ENCODE data around the gene PHIP.

The PHIP gene

GRCh38 chr6:79081663-79082062 is 3.6 kb upstream of the PHIP start:
- no peak for DNase-seq (ENCODE audit: low spot score)
- TF ChIP-seq, protein P1, sequence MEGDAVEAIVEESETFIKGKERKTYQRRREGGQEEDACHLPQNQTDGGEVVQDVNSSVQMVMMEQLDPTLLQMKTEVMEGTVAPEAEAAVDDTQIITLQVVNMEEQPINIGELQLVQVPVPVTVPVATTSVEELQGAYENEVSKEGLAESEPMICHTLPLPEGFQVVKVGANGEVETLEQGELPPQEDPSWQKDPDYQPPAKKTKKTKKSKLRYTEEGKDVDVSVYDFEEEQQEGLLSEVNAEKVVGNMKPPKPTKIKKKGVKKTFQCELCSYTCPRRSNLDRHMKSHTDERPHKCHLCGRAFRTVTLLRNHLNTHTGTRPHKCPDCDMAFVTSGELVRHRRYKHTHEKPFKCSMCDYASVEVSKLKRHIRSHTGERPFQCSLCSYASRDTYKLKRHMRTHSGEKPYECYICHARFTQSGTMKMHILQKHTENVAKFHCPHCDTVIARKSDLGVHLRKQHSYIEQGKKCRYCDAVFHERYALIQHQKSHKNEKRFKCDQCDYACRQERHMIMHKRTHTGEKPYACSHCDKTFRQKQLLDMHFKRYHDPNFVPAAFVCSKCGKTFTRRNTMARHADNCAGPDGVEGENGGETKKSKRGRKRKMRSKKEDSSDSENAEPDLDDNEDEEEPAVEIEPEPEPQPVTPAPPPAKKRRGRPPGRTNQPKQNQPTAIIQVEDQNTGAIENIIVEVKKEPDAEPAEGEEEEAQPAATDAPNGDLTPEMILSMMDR (IDR thresholded peaks at IDR 0.05; ENCODE audit: extremely low read depth, insufficient read depth, missing control alignments), result no peak
- in situ Hi-C loops (cut with MboI; ENCODE audit: low pct_unique_long_range_greater_than_20kb, low sequenced_read_pairs, unreplicated experiment), result no loop called here

DNA sequence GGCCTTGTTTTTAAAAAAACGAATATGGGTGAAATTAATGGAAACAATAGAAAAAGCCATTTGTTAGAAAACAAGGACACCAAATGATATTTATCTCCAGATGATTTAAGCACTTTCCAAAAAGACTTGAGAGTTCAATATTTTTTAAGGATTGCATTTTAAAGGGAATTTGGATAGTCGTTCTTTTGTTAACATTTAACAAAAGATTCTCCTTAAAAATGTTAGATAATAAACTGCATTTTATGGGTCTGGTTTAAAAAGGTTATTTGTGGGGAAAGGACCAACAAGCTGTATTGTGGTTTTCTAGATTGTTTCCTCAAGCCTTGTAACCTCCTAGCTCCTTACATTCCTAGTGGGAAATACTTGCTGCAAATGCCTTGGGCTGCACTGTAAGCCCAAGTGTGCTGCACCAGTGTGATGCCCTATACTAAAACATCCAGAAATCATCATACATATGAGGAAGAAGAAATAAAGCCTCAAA is 1.5 kb upstream of the PHIP start:
- DNase-seq (ENCODE audit: low spot score), result no peak
- in situ Hi-C loops (cut with MboI; ENCODE audit: low pct_unique_long_range_greater_than_20kb, low sequenced_read_pairs, unreplicated experiment), result no loop called here
- TF ChIP-seq, protein P1 (IDR thresholded peaks at IDR 0.05; ENCODE audit: extremely low read depth, insufficient read depth, missing control alignments), result no peak

DNA sequence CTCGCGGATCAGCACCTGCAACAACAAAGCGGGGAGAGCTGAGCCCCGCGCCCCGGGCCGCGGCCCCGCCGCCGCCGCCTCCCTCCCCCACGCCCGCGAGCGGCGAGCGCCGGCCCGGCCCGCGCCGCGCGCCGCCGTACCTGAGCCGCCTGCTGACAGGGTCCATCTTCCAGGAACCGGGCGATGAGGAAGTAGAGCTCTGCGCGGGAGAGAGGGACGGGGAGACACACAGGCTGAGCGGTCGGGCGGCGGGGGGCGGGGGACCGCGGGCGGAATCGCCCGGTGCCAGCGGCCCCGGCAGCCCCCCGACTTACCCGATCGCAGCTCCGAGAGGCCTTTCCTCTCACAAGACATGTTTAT is 359 bp downstream of the PHIP start:
- TF ChIP-seq, protein P1 (IDR thresholded peaks at IDR 0.05; ENCODE audit: extremely low read depth, insufficient read depth, missing control alignments), result no peak

GRCh38 chr6:79076782-79077641 is 1.0 kb downstream of the PHIP start:
- TF ChIP-seq, protein P1 (IDR thresholded peaks at IDR 0.05; ENCODE audit: extremely low read depth, insufficient read depth, missing control alignments), result no peak
- peak; percentile 89 for DNase-seq (ENCODE audit: low spot score)
- in situ Hi-C loops (cut with MboI; ENCODE audit: low pct_unique_long_range_greater_than_20kb, low sequenced_read_pairs, unreplicated experiment), result no loop called here

More for the DNA sequence above, 359 bp downstream of the PHIP start:
- peak; percentile 71 for DNase-seq (ENCODE audit: low spot score)
- in situ Hi-C loops (cut with MboI; ENCODE audit: low pct_unique_long_range_greater_than_20kb, low sequenced_read_pairs, unreplicated experiment), result no loop called here

DNA sequence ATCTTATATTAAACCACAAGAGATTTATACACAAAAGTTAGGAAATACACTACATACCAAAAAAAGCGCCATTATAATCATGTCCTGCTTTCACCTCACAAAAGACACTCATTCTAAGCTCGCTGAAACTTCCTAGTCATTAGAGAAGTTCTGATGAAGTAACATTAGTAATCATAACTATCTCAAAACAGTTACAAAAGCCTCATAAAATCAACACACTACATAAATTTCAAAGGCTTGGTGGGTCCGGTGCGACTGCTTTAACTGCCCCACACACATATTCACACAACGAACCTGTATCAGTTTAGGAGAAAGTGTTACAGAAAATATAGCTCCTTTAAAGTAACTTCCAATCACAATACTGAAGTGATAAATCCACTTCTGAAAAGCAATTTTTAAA is 1.9 kb downstream of the PHIP start:
- TF ChIP-seq, protein P1 (IDR thresholded peaks at IDR 0.05; ENCODE audit: extremely low read depth, insufficient read depth, missing control alignments), result no peak
- DNase-seq (ENCODE audit: low spot score), result peak; percentile 7
- in situ Hi-C loops (cut with MboI; ENCODE audit: low pct_unique_long_range_greater_than_20kb, low sequenced_read_pairs, unreplicated experiment), result no loop called here

GRCh38 chr6:79073888-79074287 is 4.2 kb downstream of the PHIP start:
- no peak for DNase-seq (ENCODE audit: low spot score)
- in situ Hi-C loops (cut with MboI; ENCODE audit: low pct_unique_long_range_greater_than_20kb, low sequenced_read_pairs, unreplicated experiment), result no loop called here
- TF ChIP-seq, protein P1 (IDR thresholded peaks at IDR 0.05; ENCODE audit: extremely low read depth, insufficient read depth, missing control alignments), result no peak
